Activated CD4-positive, alpha-beta T cell treated with anti-CD3 and anti-CD28 coated beads, Interleukin-2, amount 50 U/mL, for 48 hours (primary cell): ENCODE data around the gene IL21R.

Experiments used
- DNase-seq, 2 experiments: peaks; one replicate each; pipeline ENCODE4 v3.0.0-alpha.2; 2020

The IL21R gene

GRCh38 chr16:27491894-27492587 is 90.1 kb downstream of the IL21R start:
- DNase-seq, result no peak

GRCh38 chr16:27492588-27492979 is 90.6 kb downstream of the IL21R start:
- DNase-seq, result no peak

- DNase-seq, result no peak
These were observed 93.2 kb downstream of the IL21R start for GRCh38 chr16:27495191-27495590.

GRCh38 chr16:27498031-27498825 is 96.3 kb downstream of the IL21R start:
- no peak for DNase-seq

- DNase-seq, result no peak
These were observed 97.1 kb downstream of the IL21R start for GRCh38 chr16:27498916-27499658.

- DNase-seq, result no peak
These were observed 97.7 kb downstream of the IL21R start for GRCh38 chr16:27499659-27500055.

GRCh38 chr16:27500801-27501200 is 98.8 kb downstream of the IL21R start:
- DNase-seq, result no peak
